Pericardium fibroblast (primary cell): ENCODE results near the gene MLH1. TPM values are rescaled to one million over a fixed set of nuclear protein-coding genes. Genes with fewer than 3 reads are reported as not detected.

Experiments used
- total RNA-seq: library from RNA; depleted of rRNA; stranded (reverse); fragments of >200 nt; gene quantifications from 2 replicates; pipeline ENCODE4 v1.2.3, GENCODE V29; 2015

Gene MLH1
- 23.6 and 25.6 TPM in 2 replicates for total RNA-seq

GRCh38 chr3:36993326-36994283 lies at the start of gene MLH1:
Gene MLH1, plus strand, starts transcription at chr3:36993518. Its CDS starts 30 bp downstream, at chr3:36993548.

GRCh38 chr3:36944641-36945270 lies 48.6 kb upstream of the MLH1 start, which contains the start of gene TRANK1:
Gene TRANK1, minus strand, starts transcription at chr3:36945054. Its CDS starts 245 bp downstream, at chr3:36944809.

GRCh38 chr3:36992806-36993325 lies 452 bp upstream of the MLH1 start, which contains the start of gene EPM2AIP1:
Gene EPM2AIP1, minus strand, starts transcription at chr3:36993131. Its CDS starts 54 bp downstream, at chr3:36993077.

Other genes starting within 250 kb of the MLH1 start
- not detected in 2 replicates for gene DCLK3, start 229.0 kb upstream of the MLH1 start, total RNA-seq
- gene TRANK1, start 48.5 kb upstream of the MLH1 start, total RNA-seq = 9.1 and 14.3 TPM in 2 replicates
- gene EPM2AIP1, start 387 bp upstream of the MLH1 start, total RNA-seq = 4.3 and 5.3 TPM in 2 replicates
- 35.1 and 46.6 TPM in 2 replicates for gene LRRFIP2, start 181.1 kb downstream of the MLH1 start, total RNA-seq
- gene GOLGA4, start 249.8 kb downstream of the MLH1 start, total RNA-seq = 25.0 and 42.0 TPM in 2 replicates